ENCODE measurements around the gene STAMBP.

The STAMBP gene

GRCh38 chr2:73904952-73905351, 76.2 kb downstream of the STAMBP start:
- peaks cover 0 to 3% of the 10 kb centered on the region in 2 donors for H3K27me3 ChIP-seq (ENCODE audit: control insufficient read depth in 2 of 2, insufficient read depth in 2 of 2, low read length in 2 of 2)
- no peaks in the 10 kb centered on the region for H3K36me3 ChIP-seq (ENCODE audit: control insufficient read depth in 2 of 2, insufficient read depth in 2 of 2, low read length in 2 of 2)
- H3K9me3 ChIP-seq (ENCODE audit: control insufficient read depth in 2 of 2, low read length in 2 of 2) = no peaks in the 10 kb centered on the region
- no peaks in the 10 kb centered on the region for H3K4me1 ChIP-seq (ENCODE audit: control insufficient read depth in 2 of 2, insufficient read depth in 2 of 2, low read length in 2 of 2)
- H3K4me3 ChIP-seq (ENCODE audit: low read length in 2 of 2) = no peak overlapping the region
- no peak overlapping the region for H3K27ac ChIP-seq (ENCODE audit: low read depth in 2 of 2, low read length in 2 of 2)
- H3K9ac ChIP-seq (ENCODE audit: low read depth in 1 of 2, low read length in 2 of 2) = no peak overlapping the region

GRCh38 chr2:73906847-73907505, 78.2 kb downstream of the STAMBP start:
- Histone ChIP-seq H3K27ac (ENCODE audit: low read depth in 2 of 2, low read length in 2 of 2) (no peak overlapping the region), H3K9ac (ENCODE audit: low read depth in 1 of 2, low read length in 2 of 2) (no peak overlapping the region), H3K36me3 (ENCODE audit: control insufficient read depth in 2 of 2, insufficient read depth in 2 of 2, low read length in 2 of 2) (no peaks in the 10 kb centered on the region), H3K9me3 (ENCODE audit: control insufficient read depth in 2 of 2, low read length in 2 of 2) (no peaks in the 10 kb centered on the region), H3K4me1 (ENCODE audit: control insufficient read depth in 2 of 2, insufficient read depth in 2 of 2, low read length in 2 of 2) (no peaks in the 10 kb centered on the region), H3K4me3 (ENCODE audit: low read length in 2 of 2) (no peak overlapping the region), H3K27me3 (ENCODE audit: control insufficient read depth in 2 of 2, insufficient read depth in 2 of 2, low read length in 2 of 2) (peaks cover 0 to 2% of the 10 kb centered on the region in 2 donors)

GRCh38 chr2:73907840-73908452, 79.2 kb downstream of the STAMBP start:
- H3K27ac ChIP-seq (ENCODE audit: low read depth in 2 of 2, low read length in 2 of 2) = no peak overlapping the region
- no peak overlapping the region for H3K4me3 ChIP-seq (ENCODE audit: low read length in 2 of 2)
- no peaks in the 10 kb centered on the region for H3K27me3 ChIP-seq (ENCODE audit: control insufficient read depth in 2 of 2, insufficient read depth in 2 of 2, low read length in 2 of 2)
- no peaks in the 10 kb centered on the region for H3K9me3 ChIP-seq (ENCODE audit: control insufficient read depth in 2 of 2, low read length in 2 of 2)
- no peaks in the 10 kb centered on the region for H3K4me1 ChIP-seq (ENCODE audit: control insufficient read depth in 2 of 2, insufficient read depth in 2 of 2, low read length in 2 of 2)
- H3K36me3 ChIP-seq (ENCODE audit: control insufficient read depth in 2 of 2, insufficient read depth in 2 of 2, low read length in 2 of 2) = no peaks in the 10 kb centered on the region
- no peak overlapping the region for H3K9ac ChIP-seq (ENCODE audit: low read depth in 1 of 2, low read length in 2 of 2)

GRCh38 chr2:73908689-73909652, 80.2 kb downstream of the STAMBP start:
- no peak overlapping the region for H3K27ac ChIP-seq (ENCODE audit: low read depth in 2 of 2, low read length in 2 of 2)
- H3K4me3 ChIP-seq (ENCODE audit: low read length in 2 of 2) = no peak overlapping the region
- no peaks in the 10 kb centered on the region for H3K36me3 ChIP-seq (ENCODE audit: control insufficient read depth in 2 of 2, insufficient read depth in 2 of 2, low read length in 2 of 2)
- no peaks in the 10 kb centered on the region for H3K9me3 ChIP-seq (ENCODE audit: control insufficient read depth in 2 of 2, low read length in 2 of 2)
- H3K9ac ChIP-seq (ENCODE audit: low read depth in 1 of 2, low read length in 2 of 2) = no peak overlapping the region
- H3K4me1 ChIP-seq (ENCODE audit: control insufficient read depth in 2 of 2, insufficient read depth in 2 of 2, low read length in 2 of 2) = no peaks in the 10 kb centered on the region
- H3K27me3 ChIP-seq (ENCODE audit: control insufficient read depth in 2 of 2, insufficient read depth in 2 of 2, low read length in 2 of 2) = no peaks in the 10 kb centered on the region

- Histone ChIP-seq H3K9ac (ENCODE audit: low read depth in 1 of 2, low read length in 2 of 2) (no peak overlapping the region), H3K27ac (ENCODE audit: low read depth in 2 of 2, low read length in 2 of 2) (no peak overlapping the region), H3K9me3 (ENCODE audit: control insufficient read depth in 2 of 2, low read length in 2 of 2) (no peaks in the 10 kb centered on the region), H3K4me1 (ENCODE audit: control insufficient read depth in 2 of 2, insufficient read depth in 2 of 2, low read length in 2 of 2) (no peaks in the 10 kb centered on the region), H3K27me3 (ENCODE audit: control insufficient read depth in 2 of 2, insufficient read depth in 2 of 2, low read length in 2 of 2) (no peaks in the 10 kb centered on the region), H3K4me3 (ENCODE audit: low read length in 2 of 2) (no peak overlapping the region), H3K36me3 (ENCODE audit: control insufficient read depth in 2 of 2, insufficient read depth in 2 of 2, low read length in 2 of 2) (no peaks in the 10 kb centered on the region)
These were observed 82.2 kb downstream of the STAMBP start for GRCh38 chr2:73910873-73911547.

GRCh38 chr2:73911548-73912208, 82.9 kb downstream of the STAMBP start:
- H3K36me3 ChIP-seq (ENCODE audit: control insufficient read depth in 2 of 2, insufficient read depth in 2 of 2, low read length in 2 of 2) = no peaks in the 10 kb centered on the region
- no peaks in the 10 kb centered on the region for H3K4me1 ChIP-seq (ENCODE audit: control insufficient read depth in 2 of 2, insufficient read depth in 2 of 2, low read length in 2 of 2)
- H3K27ac ChIP-seq (ENCODE audit: low read depth in 2 of 2, low read length in 2 of 2) = no peak overlapping the region
- no peak overlapping the region for H3K9ac ChIP-seq (ENCODE audit: low read depth in 1 of 2, low read length in 2 of 2)
- H3K27me3 ChIP-seq (ENCODE audit: control insufficient read depth in 2 of 2, insufficient read depth in 2 of 2, low read length in 2 of 2) = no peaks in the 10 kb centered on the region
- no peak overlapping the region for H3K4me3 ChIP-seq (ENCODE audit: low read length in 2 of 2)
- no peaks in the 10 kb centered on the region for H3K9me3 ChIP-seq (ENCODE audit: control insufficient read depth in 2 of 2, low read length in 2 of 2)

- Histone ChIP-seq H3K4me3 (ENCODE audit: low read length in 2 of 2) (no peak overlapping the region), H3K9ac (ENCODE audit: low read depth in 1 of 2, low read length in 2 of 2) (no peak overlapping the region), H3K36me3 (ENCODE audit: control insufficient read depth in 2 of 2, insufficient read depth in 2 of 2, low read length in 2 of 2) (no peaks in the 10 kb centered on the region), H3K4me1 (ENCODE audit: control insufficient read depth in 2 of 2, insufficient read depth in 2 of 2, low read length in 2 of 2) (no peaks in the 10 kb centered on the region), H3K27me3 (ENCODE audit: control insufficient read depth in 2 of 2, insufficient read depth in 2 of 2, low read length in 2 of 2) (no peaks in the 10 kb centered on the region), H3K9me3 (ENCODE audit: control insufficient read depth in 2 of 2, low read length in 2 of 2) (no peaks in the 10 kb centered on the region), H3K27ac (ENCODE audit: low read depth in 2 of 2, low read length in 2 of 2) (no peak overlapping the region)
These were observed 84.8 kb downstream of the STAMBP start for GRCh38 chr2:73913414-73914054.

- no peak overlapping the region for H3K9ac ChIP-seq (ENCODE audit: low read depth in 1 of 2, low read length in 2 of 2)
- H3K36me3 ChIP-seq (ENCODE audit: control insufficient read depth in 2 of 2, insufficient read depth in 2 of 2, low read length in 2 of 2) = no peaks in the 10 kb centered on the region
- H3K27ac ChIP-seq (ENCODE audit: low read depth in 2 of 2, low read length in 2 of 2) = no peak overlapping the region
- no peaks in the 10 kb centered on the region for H3K27me3 ChIP-seq (ENCODE audit: control insufficient read depth in 2 of 2, insufficient read depth in 2 of 2, low read length in 2 of 2)
- H3K4me3 ChIP-seq (ENCODE audit: low read length in 2 of 2) = no peak overlapping the region
- no peaks in the 10 kb centered on the region for H3K9me3 ChIP-seq (ENCODE audit: control insufficient read depth in 2 of 2, low read length in 2 of 2)
- H3K4me1 ChIP-seq (ENCODE audit: control insufficient read depth in 2 of 2, insufficient read depth in 2 of 2, low read length in 2 of 2) = no peaks in the 10 kb centered on the region
These were observed 85.9 kb downstream of the STAMBP start for GRCh38 chr2:73914667-73915066.

GRCh38 chr2:73915437-73915993, 86.8 kb downstream of the STAMBP start:
- H3K27ac ChIP-seq (ENCODE audit: low read depth in 2 of 2, low read length in 2 of 2) = no peak overlapping the region

More at GRCh38 chr2:73915437-73915993, 86.8 kb downstream of the STAMBP start:
- no peak overlapping the region for H3K9ac ChIP-seq (ENCODE audit: low read depth in 1 of 2, low read length in 2 of 2)
- H3K36me3 ChIP-seq (ENCODE audit: control insufficient read depth in 2 of 2, insufficient read depth in 2 of 2, low read length in 2 of 2) = no peaks in the 10 kb centered on the region
- no peaks in the 10 kb centered on the region for H3K27me3 ChIP-seq (ENCODE audit: control insufficient read depth in 2 of 2, insufficient read depth in 2 of 2, low read length in 2 of 2)
- H3K9me3 ChIP-seq (ENCODE audit: control insufficient read depth in 2 of 2, low read length in 2 of 2) = no peaks in the 10 kb centered on the region
- H3K4me1 ChIP-seq (ENCODE audit: control insufficient read depth in 2 of 2, insufficient read depth in 2 of 2, low read length in 2 of 2) = no peaks in the 10 kb centered on the region
- no peak overlapping the region for H3K4me3 ChIP-seq (ENCODE audit: low read length in 2 of 2)
